GM18909 (cell line): Measurements from ENCODE around the gene RBM15B.
"Not testable (repeated sequence)": the region's sequence is repeated elsewhere in the genome, so short reads cannot be mapped to it uniquely, and the experiment has no call there.

ENCODE experiments used
- ATAC-seq: cut with Tn5 transposase; IDR thresholded peaks from one replicate; pipeline ENCODE4 v1.9.1; 2021; ENCODE audit warnings: mild to moderate bottlenecking; ENCODE audit not compliant: unreplicated experiment, poor library complexity

Gene RBM15B, protein sequence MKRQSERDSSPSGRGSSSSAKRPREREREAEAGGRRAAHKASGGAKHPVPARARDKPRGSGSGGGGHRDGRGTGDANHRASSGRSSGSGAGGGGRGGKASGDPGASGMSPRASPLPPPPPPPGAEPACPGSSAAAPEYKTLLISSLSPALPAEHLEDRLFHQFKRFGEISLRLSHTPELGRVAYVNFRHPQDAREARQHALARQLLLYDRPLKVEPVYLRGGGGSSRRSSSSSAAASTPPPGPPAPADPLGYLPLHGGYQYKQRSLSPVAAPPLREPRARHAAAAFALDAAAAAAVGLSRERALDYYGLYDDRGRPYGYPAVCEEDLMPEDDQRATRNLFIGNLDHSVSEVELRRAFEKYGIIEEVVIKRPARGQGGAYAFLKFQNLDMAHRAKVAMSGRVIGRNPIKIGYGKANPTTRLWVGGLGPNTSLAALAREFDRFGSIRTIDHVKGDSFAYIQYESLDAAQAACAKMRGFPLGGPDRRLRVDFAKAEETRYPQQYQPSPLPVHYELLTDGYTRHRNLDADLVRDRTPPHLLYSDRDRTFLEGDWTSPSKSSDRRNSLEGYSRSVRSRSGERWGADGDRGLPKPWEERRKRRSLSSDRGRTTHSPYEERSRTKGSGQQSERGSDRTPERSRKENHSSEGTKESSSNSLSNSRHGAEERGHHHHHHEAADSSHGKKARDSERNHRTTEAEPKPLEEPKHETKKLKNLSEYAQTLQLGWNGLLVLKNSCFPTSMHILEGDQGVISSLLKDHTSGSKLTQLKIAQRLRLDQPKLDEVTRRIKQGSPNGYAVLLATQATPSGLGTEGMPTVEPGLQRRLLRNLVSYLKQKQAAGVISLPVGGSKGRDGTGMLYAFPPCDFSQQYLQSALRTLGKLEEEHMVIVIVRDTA

DNA sequence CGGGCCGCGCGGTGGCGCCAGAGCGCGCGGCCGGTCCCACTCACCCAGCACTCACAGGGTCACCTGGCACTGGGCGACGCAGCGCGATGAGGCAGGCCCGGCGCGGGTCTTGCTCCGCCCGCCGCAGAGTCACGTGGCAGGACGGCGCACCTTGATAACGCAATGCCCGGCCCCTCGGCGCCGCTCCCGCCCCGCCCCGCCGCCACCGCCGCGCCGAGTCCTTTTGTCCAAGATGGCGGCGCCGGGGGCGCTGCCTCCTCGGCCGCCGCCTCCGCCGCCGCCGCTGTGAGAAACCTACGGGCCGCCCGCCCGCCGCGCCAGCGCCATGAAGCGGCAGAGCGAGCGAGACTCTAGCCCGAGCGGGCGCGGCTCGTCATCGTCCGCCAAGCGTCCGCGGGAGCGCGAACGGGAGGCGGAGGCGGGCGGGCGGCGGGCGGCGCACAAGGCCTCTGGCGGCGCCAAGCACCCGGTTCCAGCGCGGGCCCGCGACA, at the start of gene RBM15B:
RBM15B (plus strand) TSS at position 211 of the 491 bp plus-strand sequence; CDS start at position 326, 115 bp downstream.
- ATAC-seq, result peak; percentile 93

DNA sequence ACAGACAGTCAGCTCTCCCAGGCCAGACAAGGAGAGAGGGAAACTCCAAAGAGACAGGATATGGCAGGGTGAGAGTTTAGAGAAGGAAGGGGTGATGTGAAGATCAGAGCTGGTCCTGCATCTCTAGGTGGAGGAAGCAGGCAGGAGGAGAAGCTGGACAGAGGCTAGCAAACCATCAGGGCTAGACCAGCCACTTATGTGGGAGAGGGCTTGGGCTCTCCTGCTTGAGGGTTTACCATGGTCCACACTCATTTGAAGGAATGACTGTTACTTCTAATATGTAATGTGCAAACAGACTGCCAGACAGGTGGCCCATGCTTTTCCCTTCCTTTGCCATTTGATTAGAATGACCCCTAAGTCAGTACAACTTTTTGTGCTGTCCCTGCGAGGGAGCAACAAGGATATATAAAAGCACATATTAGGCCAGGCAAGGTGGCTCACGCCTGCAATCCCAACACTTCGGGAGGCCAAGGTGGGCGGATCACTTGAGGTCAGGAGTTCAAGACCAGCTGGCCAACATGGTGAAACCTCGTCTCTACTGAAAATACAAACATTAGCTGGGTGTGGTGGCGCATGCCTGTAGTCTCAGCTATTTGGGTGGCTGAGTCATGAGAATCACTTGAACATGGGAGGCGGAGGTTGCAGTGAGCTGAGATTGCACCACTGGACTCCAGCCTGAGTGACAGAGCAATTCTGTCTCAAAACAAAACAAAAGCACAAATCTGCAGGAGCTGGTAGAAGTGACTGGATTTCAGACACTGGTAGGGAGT, 47.0 kb upstream of the RBM15B start:
- ATAC-seq, result no peak

DNA sequence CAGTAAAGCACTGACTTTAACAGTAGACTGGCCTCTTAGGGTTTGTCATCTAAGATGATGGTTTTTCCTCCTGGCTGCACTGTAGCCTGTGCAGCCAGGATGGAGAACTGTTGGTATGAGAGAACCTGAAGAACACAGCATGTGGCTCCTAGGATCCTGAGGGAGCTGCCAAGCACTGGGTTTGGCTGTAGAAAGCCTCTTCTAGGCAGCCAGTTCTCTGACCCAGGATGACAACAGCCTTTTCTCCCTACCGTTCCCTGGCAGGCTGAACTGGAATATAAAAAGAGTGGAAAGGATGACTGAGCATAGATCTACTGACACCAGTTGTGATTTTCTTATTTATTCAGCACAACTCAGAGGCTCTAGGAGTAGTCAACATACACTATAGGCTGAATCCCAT, 40.3 kb upstream of the RBM15B start:
- ATAC-seq, result no peak

DNA sequence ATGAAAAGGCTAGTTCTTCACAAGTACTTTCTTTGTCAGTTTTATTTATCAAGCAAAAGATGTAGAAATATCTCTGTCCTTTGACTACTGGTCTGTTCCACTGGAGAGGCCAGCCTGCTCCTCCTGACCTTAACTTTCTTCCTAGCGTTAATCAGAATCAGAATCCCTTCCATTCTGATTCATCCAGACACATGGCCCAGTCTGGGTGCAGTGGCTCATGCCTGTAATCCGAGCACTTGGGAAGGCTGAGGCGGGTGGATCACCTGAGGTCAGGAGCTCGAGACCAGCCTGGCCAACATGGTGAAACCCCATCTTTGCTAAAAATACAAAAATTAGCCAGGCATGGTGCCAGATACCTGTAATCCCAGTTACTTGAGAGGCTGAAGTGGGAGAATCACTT, 38.0 kb upstream of the RBM15B start:
- no peak for ATAC-seq

DNA sequence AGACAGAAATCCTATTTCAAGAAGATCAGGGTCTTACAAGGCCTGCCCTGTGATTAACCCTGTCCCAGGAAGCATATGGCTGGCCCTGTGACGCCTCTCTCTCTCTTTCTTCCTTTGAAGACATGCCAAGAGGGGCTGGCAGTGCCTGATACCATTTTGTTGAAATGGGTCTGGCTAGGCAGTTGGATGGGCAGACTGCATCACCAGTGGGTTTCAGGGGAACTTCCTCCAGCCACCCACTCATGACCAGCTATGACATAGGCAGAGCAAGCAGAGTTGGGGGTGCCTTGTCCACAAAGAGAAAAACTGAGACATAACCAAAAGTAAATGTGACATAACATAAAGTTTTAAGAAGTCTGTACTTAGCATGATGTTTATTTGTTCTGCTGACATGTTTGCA, 37.4 kb upstream of the RBM15B start:
- no peak for ATAC-seq

DNA sequence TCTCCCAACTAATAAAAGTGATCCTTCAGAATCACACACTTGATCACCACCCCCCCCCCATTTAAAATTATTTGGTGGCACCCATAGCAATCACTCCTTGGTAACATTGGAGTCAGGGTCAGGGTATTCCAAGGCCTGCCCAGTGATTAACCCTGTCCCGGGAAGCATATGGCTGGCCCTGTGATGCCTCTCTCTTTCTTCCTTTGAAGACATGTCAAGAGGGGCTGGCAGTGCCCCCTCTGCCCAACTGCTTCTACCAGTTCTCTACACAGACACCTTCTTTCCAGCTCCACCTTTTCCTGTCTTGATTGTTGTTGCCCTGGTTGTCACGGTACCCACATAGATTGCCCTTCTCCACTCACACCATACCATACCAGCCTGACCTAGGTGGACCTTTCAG, 36.9 kb upstream of the RBM15B start:
- no peak for ATAC-seq

DNA sequence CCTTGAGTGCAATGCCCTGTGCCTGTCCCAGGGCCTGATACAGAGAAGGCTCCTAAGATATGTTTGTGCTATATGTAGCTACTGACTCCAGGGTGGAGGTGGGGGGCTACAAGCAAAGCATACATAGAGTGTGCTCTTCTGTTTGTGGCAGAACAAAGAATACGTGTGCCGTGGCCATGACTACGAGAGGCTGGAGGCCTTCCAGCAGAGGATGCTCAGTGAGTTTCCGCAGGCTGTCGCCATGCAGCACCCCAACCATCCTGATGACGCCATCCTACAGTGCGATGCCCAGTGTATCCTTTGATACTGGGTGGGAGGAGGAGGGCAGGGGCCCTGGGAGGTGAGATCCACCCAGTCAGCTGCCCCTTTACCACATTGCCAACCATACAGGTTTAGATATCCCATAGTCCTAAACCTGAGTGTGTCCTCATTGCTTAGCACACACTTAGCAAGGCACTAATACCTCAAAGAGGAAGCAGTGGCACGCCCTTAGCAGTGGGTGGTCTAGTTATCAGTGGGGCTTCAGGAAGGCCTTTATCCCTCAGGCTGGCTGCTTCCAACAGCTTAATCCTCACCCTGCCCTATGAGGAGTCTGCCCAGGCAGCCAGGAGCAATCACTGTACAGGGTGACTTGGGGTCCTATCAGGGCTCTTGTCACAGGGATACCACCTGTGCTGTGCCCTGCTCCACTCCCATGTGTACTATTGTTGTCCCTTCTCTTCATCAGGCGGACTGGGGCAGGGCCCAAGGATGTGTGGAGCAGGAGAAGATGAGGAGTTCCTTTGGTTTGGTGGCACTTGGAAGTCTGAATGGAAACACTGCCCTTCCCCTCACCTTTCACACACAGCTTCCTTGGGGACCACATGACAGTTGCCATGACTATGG, 36.1 kb upstream of the RBM15B start:
- no peak for ATAC-seq

DNA sequence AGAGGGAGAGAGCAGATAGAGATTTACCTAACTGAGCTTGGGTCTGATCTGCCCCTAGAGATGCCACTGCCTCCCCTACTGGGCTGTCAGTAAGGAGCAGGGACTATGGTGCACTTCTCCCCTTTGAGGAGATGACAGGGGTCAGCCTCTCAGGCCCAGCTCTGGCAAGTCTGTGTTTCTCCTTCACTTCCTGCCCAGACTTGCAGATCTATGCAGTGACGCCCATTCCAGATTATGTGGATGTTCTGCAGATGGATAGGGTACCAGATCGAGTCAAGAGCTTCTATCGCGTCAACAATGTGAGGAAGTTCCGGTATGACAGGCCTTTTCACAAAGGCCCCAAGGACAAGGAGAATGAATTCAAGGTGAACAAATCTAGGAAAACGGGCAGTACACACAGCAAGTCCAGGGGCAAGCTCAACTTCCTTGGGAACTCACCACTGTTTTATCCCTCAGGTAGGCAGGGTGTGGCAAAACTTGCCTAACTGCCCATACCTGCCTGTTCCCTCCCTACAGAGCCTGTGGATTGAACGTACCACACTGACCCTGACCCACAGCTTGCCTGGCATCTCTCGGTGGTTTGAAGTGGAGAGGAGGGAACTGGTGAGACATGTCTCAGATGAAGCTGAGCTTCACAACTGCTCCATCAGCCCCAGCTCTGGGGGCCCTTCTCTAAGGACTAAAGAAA, 35.0 kb upstream of the RBM15B start:
- no peak for ATAC-seq

DNA sequence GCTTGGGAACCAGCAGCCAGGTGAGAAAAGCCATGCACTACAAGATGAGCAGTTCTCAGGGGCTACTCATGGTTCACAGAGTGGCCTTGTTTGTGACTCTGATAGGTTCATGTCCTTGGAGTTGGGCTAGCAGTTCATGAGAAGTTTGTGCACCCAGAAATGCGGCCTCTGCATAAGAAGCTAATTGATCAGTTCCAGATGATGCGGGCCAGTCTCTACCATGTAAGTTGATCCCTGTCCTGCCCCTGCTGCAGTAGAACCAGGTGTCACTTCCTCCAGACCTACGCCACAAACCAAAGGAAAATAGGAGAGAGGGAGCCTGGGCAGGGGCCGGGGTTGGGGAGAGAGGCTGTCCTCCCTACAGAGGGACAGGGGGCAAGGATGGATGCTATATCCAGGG, 33.2 kb upstream of the RBM15B start:
- ATAC-seq, result no peak

DNA sequence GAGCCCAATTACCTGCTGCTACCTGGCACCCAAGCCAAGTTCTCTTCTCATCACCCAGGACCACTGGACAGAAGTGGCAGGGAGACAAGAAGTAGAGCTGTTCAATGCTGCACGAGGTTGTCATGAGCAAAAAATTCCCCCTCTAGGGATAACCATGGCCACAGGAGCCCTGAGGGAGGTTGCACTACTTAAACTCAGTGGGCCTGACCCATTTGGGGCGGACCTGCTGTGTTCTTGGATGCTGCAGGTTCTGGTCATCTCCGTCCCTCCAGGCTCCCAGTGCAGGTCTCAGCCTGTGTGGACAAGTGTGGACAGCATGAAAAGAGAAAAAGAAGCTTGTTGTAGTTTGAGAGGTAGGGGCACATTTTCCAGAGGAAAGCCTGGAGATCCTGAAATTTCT, 32.1 kb upstream of the RBM15B start:
- no peak for ATAC-seq

DNA sequence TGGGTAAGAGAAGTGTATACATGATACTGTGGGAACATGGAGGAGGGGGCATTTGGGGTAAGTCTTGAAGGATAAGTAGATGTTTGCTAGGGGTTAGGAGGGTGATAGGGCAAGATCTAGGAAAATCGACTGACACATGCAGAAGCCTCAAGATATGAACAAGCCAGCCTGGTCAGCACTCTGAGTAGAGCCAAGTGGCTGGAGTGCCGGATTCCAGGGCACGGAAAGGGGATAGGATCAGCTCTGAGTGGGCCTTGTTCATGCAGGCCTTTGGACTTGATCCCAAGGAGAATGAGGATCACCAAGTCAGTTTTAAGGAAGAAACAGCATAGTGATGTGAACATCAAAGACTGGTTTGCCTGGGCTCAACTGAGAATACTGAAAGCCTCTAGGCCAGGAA, 30.3 kb upstream of the RBM15B start:
- ATAC-seq, result no peak

DNA sequence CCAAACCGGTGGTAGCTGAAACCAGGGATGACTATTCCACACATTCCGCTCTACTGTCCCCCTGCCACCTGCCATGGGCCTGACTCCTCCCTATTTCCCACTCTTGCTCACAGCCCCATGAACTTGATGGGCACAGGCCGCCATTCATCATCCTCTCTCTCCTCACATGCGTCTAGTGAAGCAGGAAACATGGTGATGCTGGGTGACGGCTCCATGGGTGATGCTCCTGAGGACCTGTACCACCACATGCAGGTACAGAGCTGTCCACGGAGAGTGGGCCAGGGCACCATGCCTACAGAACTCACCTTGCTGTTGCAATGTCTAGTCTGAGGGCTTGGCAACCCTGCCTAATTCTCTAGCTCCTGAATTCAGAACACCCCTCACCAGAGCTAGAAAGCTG, 29.3 kb upstream of the RBM15B start:
- no peak for ATAC-seq

DNA sequence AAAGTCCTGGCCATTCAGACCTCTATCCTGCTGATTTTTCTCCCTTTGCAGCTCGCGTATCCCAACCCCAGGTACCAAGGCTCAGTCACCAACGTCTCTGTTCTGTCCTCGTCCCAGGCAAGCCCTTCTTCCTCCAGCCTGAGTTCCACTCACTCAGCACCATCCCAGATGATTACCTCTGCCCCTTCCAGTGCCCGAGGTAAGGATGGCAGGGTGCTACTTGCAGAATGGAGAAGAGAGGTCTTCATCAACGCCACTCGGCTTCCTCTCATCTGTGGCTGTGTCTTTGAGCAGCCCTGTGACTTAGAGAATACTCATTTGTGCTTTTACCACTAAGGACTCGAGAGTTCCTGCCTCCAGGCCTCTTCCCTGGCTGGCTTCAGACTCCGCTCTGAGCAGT, 28.6 kb upstream of the RBM15B start:
- ATAC-seq, result no peak

DNA sequence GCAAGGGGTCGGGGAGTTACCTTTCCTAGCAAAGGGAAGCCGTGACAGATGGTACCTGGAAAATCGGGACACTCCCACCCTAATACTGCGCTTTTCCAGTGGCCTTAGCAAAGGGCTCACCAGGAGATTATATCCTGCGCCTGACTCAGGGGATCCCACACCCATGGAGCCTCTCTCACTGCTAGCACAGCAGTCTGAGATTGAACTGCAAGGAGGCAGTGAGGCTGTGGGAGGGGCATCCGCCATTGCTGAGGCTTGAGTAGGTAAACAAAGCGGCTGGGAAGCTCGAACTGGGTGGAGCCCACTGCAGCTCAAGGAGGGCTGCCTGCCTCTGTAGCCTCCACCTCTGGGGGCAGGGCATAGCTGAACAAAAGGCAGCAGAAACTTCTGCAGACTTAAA, 22.8 kb upstream of the RBM15B start:
- ATAC-seq, result not testable (repeated sequence)

DNA sequence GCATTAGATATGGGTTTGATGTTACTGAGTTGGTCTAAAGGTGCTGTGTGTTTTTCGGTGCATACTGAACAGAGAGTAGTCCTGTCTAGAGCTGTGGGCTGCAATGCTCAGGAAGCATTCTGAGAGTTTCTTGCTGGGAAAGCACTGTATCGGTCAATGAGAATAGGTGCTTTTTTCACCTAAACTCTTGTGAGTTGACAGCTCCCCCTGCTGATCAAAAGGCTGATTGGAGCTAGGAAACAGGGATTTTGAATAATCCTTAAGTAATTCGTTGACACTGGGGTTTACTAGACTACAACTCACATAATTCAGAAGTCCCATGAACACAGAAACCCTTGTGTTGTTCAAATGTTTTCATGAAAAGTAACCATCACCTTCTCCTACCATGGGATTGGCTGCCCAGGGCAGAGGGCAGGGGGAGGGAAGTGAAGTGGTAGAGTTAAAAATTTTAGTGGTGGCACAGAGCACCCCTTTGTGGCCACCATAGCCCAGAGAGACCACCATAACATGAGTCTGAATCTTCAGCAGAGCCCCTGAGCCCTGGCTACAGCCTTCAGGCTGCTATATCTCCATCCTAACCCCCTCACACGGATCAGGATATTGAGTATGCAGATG, 19.0 kb upstream of the RBM15B start:
- no peak for ATAC-seq

DNA sequence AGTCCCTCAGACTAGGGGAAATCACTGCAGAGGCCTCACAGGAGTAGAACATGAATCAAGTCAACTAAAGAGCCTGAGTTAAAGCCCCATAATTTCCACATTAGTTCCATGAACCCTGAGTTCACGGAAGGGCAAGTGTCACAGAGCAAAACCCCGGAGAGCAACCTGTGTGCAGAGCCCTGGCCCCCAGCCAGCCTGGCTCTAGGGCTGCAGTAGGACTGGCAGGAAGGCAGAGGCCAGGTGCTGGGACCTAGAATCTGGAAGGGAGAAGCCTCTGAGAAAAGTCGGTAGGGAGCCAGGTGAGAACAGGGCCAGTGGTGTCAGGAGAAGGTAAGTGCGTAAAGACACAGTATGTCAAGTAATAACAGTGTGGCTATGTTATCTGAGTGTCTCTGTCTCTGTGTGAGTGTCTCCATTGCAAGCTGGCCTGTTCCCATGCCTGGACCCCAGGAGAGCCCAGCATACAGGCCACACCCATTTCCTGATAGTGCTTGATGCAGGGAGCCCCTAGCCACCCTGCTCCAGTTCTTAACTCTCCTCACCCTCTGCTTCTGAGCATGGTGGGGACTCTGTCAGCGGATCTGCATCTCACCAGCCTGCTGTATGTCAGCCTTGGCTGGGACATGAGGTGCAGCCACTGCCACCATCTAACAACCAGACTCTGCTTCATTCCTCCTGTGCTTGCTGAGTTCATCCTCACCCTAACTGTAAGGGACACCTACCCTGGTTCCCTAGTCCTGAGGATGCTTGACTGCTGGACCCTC, 17.2 kb upstream of the RBM15B start:
- ATAC-seq, result no peak

DNA sequence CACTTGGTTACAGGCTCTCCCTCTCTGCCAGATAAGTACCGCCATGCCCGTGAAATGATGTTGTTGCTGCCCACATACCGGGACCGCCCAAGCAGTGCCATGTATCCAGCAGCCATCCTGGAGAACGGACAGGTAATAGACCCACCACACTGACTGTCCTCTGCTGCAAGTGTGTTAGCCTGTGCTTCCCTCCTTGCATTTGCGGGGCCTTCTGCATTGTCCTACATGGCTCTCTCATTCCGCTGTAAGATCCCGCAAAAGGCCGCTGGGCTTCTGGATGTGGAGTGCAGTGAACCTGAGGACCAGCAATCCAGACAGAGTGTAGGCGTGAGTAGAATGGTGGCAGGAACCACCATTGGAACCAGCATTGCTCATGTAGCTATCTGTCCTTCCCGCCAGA, 16.6 kb upstream of the RBM15B start:
- ATAC-seq, result no peak

DNA sequence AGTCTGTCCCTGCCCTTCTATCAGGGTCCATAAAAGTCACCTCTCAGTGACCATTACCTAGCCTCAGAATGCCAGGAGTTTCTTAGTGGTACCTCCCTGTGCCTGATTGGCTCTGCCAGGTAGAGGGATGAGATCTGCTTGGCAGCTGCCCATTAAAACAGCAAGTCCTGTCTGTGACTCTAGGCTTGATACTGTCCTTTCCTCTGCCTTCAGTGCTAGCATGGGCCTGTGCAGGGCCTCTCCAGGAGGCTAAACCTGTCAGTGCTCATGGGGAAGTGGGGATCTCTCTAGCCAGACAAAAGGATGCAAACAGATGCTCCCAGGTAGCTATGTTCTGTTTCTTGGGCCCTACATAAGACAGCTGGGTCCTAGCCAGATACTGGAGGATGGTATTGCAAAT, 15.9 kb upstream of the RBM15B start:
- no peak for ATAC-seq
